Keratinocyte (primary cell): ENCODE measurements around the gene ACAP2. TPM values are rescaled to one million over a fixed set of nuclear protein-coding genes. Genes with fewer than 3 reads are reported as not detected.
A peak's percentile ranks its signal among the peaks of the same experiment; 100 is the strongest.

Experiments
- DNase-seq: peaks from one replicate; pipeline ENCODE4 v3.0.0-alpha.2; 2011; ENCODE audit warnings: low read depth, missing footprints, low spot score
- FAIRE-seq: peaks from 2 replicates; lab custom pipeline; 2011; peaks lifted over from hg19 to GRCh38; lab: Jason Lieb, UNC
- H2AFZ ChIP-seq: 2 replicates; pipeline ENCODE4 v1.6.0; 2012; ENCODE audit warnings: low read length, control low read depth, inconsistent platforms; ENCODE audit not compliant: control insufficient read depth
- H3K27ac ChIP-seq: 2 replicates; pipeline ENCODE4 v1.5.1; 2011; ENCODE audit warnings: low read length; ENCODE audit not compliant: control insufficient read depth, insufficient read depth
- H3K27me3 ChIP-seq: 3 replicates; pipeline ENCODE4 v1.6.0; 2011; ENCODE audit warnings: low read length; ENCODE audit not compliant: control insufficient read depth, insufficient read depth; ENCODE audit errors: extremely low read depth
- H3K36me3 ChIP-seq, 2 experiments: 2 replicates in 1 of 2; 3 replicates in 1 of 2; pipeline ENCODE4 v1.5.1; 2011; ENCODE audit warnings: low read length in 2 of 2, mild to moderate bottlenecking in 1 of 2; ENCODE audit not compliant: control insufficient read depth in 2 of 2, insufficient read depth in 2 of 2; ENCODE audit errors: extremely low read depth in 1 of 2
- H3K4me1 ChIP-seq: 3 replicates; pipeline ENCODE4 v1.5.1; 2011; ENCODE audit warnings: low read length; ENCODE audit not compliant: control insufficient read depth, insufficient read depth; ENCODE audit errors: extremely low read depth
- H3K4me2 ChIP-seq: 3 replicates; pipeline ENCODE4 v1.6.0; 2011; ENCODE audit warnings: low read depth, low read length; ENCODE audit not compliant: control insufficient read depth, insufficient read depth; ENCODE audit errors: extremely low read depth
- H3K4me3 ChIP-seq, 3 experiments: fragments of 200-600 bp in 1 of 3; sonication (generic) in 1 of 3; 2 replicates in 2 of 3; 3 replicates in 1 of 3; pipeline ENCODE4 v1.5.1; 2011 to 2016; ENCODE audit warnings: low read length in 3 of 3, mild to moderate bottlenecking in 3 of 3, control low read depth in 2 of 3, inconsistent platforms in 1 of 3, low read depth in 1 of 3, mixed read lengths in 1 of 3, mixed run types in 1 of 3, moderate library complexity in 1 of 3; ENCODE audit not compliant: control insufficient read depth in 2 of 3, insufficient read depth in 2 of 3; ENCODE audit errors: extremely low read depth in 1 of 3
- H3K79me2 ChIP-seq: 2 replicates; pipeline ENCODE4 v1.6.0; 2012; ENCODE audit warnings: low read length; ENCODE audit not compliant: control insufficient read depth, insufficient read depth
- H3K9ac ChIP-seq: 3 replicates; pipeline ENCODE4 v1.6.0; 2011; ENCODE audit warnings: low read length; ENCODE audit not compliant: control insufficient read depth, insufficient read depth; ENCODE audit errors: extremely low read depth
- H3K9me1 ChIP-seq: 3 replicates; pipeline ENCODE4 v1.6.0; 2011; ENCODE audit warnings: low read length; ENCODE audit not compliant: control insufficient read depth, insufficient read depth; ENCODE audit errors: extremely low read depth
- H3K9me3 ChIP-seq: 2 replicates; pipeline ENCODE4 v1.5.1; 2012; ENCODE audit warnings: low read depth, low read length; ENCODE audit not compliant: control insufficient read depth
- H4K20me1 ChIP-seq: 3 replicates; pipeline ENCODE4 v1.6.0; 2011; ENCODE audit warnings: low read length; ENCODE audit not compliant: control insufficient read depth, insufficient read depth; ENCODE audit errors: extremely low read depth
- CTCF ChIP-seq, 3 experiments: IDR thresholded peaks in 1 of 3; conservative IDR thresholded peaks in 1 of 3; optimal IDR thresholded peaks in 1 of 3; 2 replicates in 2 of 3; 3 replicates in 1 of 3; pipeline versions ENCODE3 to v1.5.1; 2011; ENCODE audit warnings: low read length in 3 of 3, mild to moderate bottlenecking in 3 of 3, moderate library complexity in 2 of 3, control low read depth in 1 of 3, inconsistent platforms in 1 of 3; ENCODE audit not compliant: insufficient read depth in 2 of 3; ENCODE audit errors: extremely low read depth in 1 of 3
- EZH2 ChIP-seq: IDR thresholded peaks from one replicate; pipeline ENCODE4 v1.6.1; 2012; ENCODE audit warnings: inconsistent platforms, mild to moderate bottlenecking, low read length, moderate library complexity
- dilution Hi-C: fragments of 300-500 bp; cut with MboI; formaldehyde crosslinking; loops from one replicate; pipeline ENCODE4 v1.7.0; 2020; ENCODE audit warnings: low sequenced_read_pairs; ENCODE audit not compliant: extremely low pct_ligation_motif_present
- polyA plus RNA-seq, 5 experiments: library from polyadenylated mRNA; depleted of rRNA in 3 of 5; stranded (reverse) in 3 of 5; stranded (forward) in 1 of 5; unstranded in 1 of 5; fragments of >200 nt; gene quantifications; 1 replicate in 1 of 5; 2 replicates in 3 of 5; 3 replicates in 1 of 5; pipeline versions ENCODE4 v1.2.1 to v1.2.3, GENCODE V29; 2011 to 2012; ENCODE audit warnings: missing spikeins in 2 of 5, low read depth in 1 of 5, low replicate concordance in 1 of 5

Gene ACAP2
- polyA plus RNA-seq, 1 donor (not counting 4 experiments of a cell fraction or from before 2014, with no cell fraction given): 23.5 TPM

GRCh38 chr3:195394024-195394423, 48.8 kb downstream of the ACAP2 start:
- peaks cover 30% of the 10 kb centered on the region for H3K79me2 ChIP-seq
- peaks cover 8% of the 10 kb centered on the region for H3K4me1 ChIP-seq
- no peak overlapping the region for H3K9ac ChIP-seq
- no peak overlapping the region for H3K27ac ChIP-seq
- no peaks in the 10 kb centered on the region for H4K20me1 ChIP-seq
- H3K36me3 ChIP-seq: no peaks in the 10 kb centered on the region
- no peaks in the 10 kb centered on the region for H3K9me1 ChIP-seq
- H3K9me3 ChIP-seq: no peaks in the 10 kb centered on the region
- TF ChIP-seq CTCF (optimal IDR thresholded peaks at IDR 0.05 in 1 of 3, IDR thresholded peaks at IDR 0.05 in 1 of 3, conservative IDR thresholded peaks at IDR 0.05 in 1 of 3; ENCODE audit: extremely low read depth in 1 of 3, insufficient read depth in 2 of 3, low read length in 3 of 3): no peak
- TF ChIP-seq EZH2: no peak
- H3K4me3 ChIP-seq: no peak overlapping the region
- no peak overlapping the region for H2AFZ ChIP-seq
- H3K4me2 ChIP-seq: no peak overlapping the region
- FAIRE-seq: no peak
- H3K27me3 ChIP-seq: no peaks in the 10 kb centered on the region
- dilution Hi-C loops: no loop called here
- DNase-seq: no peak

GRCh38 chr3:195388380-195388779, 54.4 kb downstream of the ACAP2 start:
- Histone ChIP-seq H3K27me3 (no peaks in the 10 kb centered on the region), H3K79me2 (no peaks in the 10 kb centered on the region), H3K9me1 (no peaks in the 10 kb centered on the region), H3K9me3 (no peaks in the 10 kb centered on the region), H2AFZ (no peak overlapping the region), H3K4me2 (no peak overlapping the region), H4K20me1 (no peaks in the 10 kb centered on the region), H3K27ac (no peak overlapping the region), H3K9ac (no peak overlapping the region), H3K36me3 (no peaks in the 10 kb centered on the region), H3K4me1 (peaks cover 7% of the 10 kb centered on the region), H3K4me3 (no peak overlapping the region)
- FAIRE-seq (peak; percentile 61), DNase-seq (no peak)
- dilution Hi-C loops: no loop called here
- TF ChIP-seq CTCF (optimal IDR thresholded peaks at IDR 0.05 in 1 of 3, IDR thresholded peaks at IDR 0.05 in 1 of 3, conservative IDR thresholded peaks at IDR 0.05 in 1 of 3; ENCODE audit: extremely low read depth in 1 of 3, insufficient read depth in 2 of 3, low read length in 3 of 3) (no peak), EZH2 (no peak)
